Tibial nerve (tissue), 4 donors: ENCODE results near the gene CRB2. TPM values are rescaled to one million over a fixed set of nuclear protein-coding genes. Genes with fewer than 3 reads are reported as not detected.

ENCODE experiments used
- DNase-seq, 2 donors: peaks; one replicate each; pipeline ENCODE4 v3.0.0-alpha.2; 2019; ENCODE audit warnings: low spot score in 2 of 2
- H3K27ac ChIP-seq, 4 donors: fragments of 200-600 bp; sonication (generic) in 3 of 4; one replicate each; pipeline ENCODE4 v1.5.1; 2017 to 2019; ENCODE audit warnings: mild to moderate bottlenecking in 1 of 4
- H3K27me3 ChIP-seq, 2 donors: fragments of 200-600 bp; sonication (generic) in 1 of 2; one replicate each; pipeline versions ENCODE4 v1.5.1 to v1.6.0; 2017 to 2019
- H3K36me3 ChIP-seq, 3 donors: fragments of 200-600 bp; sonication (generic); one replicate each; pipeline ENCODE4 v1.5.1; 2018 to 2019
- H3K4me1 ChIP-seq, 4 donors: fragments of 200-600 bp; sonication (generic) in 3 of 4; one replicate each; pipeline ENCODE4 v1.5.1; 2017 to 2019
- H3K4me3 ChIP-seq, 4 donors: fragments of 200-600 bp; sonication (generic) in 3 of 4; one replicate each; pipeline ENCODE4 v1.5.1; 2017 to 2019; ENCODE audit warnings: mild to moderate bottlenecking in 1 of 4, moderate library complexity in 1 of 4
- H3K9me3 ChIP-seq, 4 donors: fragments of 200-600 bp; sonication (generic) in 3 of 4; one replicate each; pipeline ENCODE4 v1.5.1; 2017 to 2019
- EP300 ChIP-seq, 2 donors: sonication (generic); formaldehyde crosslinking; IDR thresholded peaks; one replicate each; pipeline ENCODE4 v1.6.1; 2017; ENCODE audit warnings: antibody characterized with exemption in 2 of 2, mild to moderate bottlenecking in 1 of 2
- POLR2A ChIP-seq, 2 donors: fragments of 450-650 bp; IDR thresholded peaks; one replicate each; pipeline ENCODE4 v1.6.1; 2017; ENCODE audit warnings: antibody characterized with exemption in 2 of 2, mild to moderate bottlenecking in 2 of 2, moderate library complexity in 2 of 2
- WGBS, 2 donors: methylation state at CpG; one replicate each; pipeline ENCODE4 v1.1.5; 2018; 5-methylcytosine and 5-hydroxymethylcytosine counted together
- total RNA-seq, 4 donors: library from RNA; depleted of rRNA; stranded (reverse); fragments of >200 nt; gene quantifications; one replicate each; pipeline ENCODE4 v1.1.0, GENCODE V29; 2016
- TF ChIP-seq, protein P1 (sequence below), 5 experiments: fragments of 200-600 bp in 3 of 5; fragments of 450-650 bp in 2 of 5; sonication (generic) in 3 of 5; IDR thresholded peaks; one replicate each; pipeline ENCODE4 v1.5.1; 2016 to 2019; ENCODE audit warnings: antibody characterized with exemption in 5 of 5, mild to moderate bottlenecking in 3 of 5, moderate library complexity in 2 of 5

The CRB2 gene
- total RNA-seq, 4 donors from 2014 or later: under 0.01 to 0.44 TPM; not detected in 2

DNA sequence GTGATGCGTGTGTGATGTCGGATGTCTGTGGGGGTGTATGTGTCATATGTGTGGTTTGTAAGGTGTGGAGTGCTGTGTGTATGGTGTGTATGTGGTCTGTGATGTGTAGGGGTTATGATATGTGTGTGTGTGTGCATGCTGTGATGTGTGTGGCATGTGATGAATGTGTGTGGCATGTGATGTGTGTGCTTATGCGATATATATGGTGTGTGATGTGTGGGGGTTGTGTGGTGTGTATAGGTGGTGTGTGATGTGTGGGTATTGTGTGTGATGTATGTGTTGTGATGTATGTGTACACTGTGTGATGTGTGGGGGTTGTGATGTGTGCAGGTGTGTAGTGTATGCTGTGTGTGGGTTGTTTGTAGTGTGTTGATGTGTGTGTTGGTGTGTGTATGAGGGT is 9.2 kb upstream of the CRB2 start:
- no peak for TF ChIP-seq POLR2A (IDR thresholded peaks at IDR 0.05)
- TF ChIP-seq, protein P1, sequence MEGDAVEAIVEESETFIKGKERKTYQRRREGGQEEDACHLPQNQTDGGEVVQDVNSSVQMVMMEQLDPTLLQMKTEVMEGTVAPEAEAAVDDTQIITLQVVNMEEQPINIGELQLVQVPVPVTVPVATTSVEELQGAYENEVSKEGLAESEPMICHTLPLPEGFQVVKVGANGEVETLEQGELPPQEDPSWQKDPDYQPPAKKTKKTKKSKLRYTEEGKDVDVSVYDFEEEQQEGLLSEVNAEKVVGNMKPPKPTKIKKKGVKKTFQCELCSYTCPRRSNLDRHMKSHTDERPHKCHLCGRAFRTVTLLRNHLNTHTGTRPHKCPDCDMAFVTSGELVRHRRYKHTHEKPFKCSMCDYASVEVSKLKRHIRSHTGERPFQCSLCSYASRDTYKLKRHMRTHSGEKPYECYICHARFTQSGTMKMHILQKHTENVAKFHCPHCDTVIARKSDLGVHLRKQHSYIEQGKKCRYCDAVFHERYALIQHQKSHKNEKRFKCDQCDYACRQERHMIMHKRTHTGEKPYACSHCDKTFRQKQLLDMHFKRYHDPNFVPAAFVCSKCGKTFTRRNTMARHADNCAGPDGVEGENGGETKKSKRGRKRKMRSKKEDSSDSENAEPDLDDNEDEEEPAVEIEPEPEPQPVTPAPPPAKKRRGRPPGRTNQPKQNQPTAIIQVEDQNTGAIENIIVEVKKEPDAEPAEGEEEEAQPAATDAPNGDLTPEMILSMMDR (IDR thresholded peaks at IDR 0.05): no peak
- TF ChIP-seq EP300 (IDR thresholded peaks at IDR 0.05): no peak
- no peak overlapping the region for H3K27ac ChIP-seq

GRCh38 chr9:123347289-123348060 is 8.5 kb upstream of the CRB2 start:
- no peaks in the 10 kb centered on the region for H3K36me3 ChIP-seq

More for the DNA sequence above, 9.2 kb upstream of the CRB2 start:
- 98 to 99% methylated on average over 3 of the region's 3 CpGs for WGBS, 2 donors
- H3K4me3 ChIP-seq: no peak overlapping the region
- H3K9me3 ChIP-seq: no peaks in the 10 kb centered on the region
- H3K4me1 ChIP-seq: peaks cover 0 to 5% (median 0%) of the 10 kb centered on the region in 4 donors
- no peaks in the 10 kb centered on the region for H3K36me3 ChIP-seq
- no peak for DNase-seq
- H3K27me3 ChIP-seq: peaks cover 0 to 14% of the 10 kb centered on the region in 2 donors

DNA sequence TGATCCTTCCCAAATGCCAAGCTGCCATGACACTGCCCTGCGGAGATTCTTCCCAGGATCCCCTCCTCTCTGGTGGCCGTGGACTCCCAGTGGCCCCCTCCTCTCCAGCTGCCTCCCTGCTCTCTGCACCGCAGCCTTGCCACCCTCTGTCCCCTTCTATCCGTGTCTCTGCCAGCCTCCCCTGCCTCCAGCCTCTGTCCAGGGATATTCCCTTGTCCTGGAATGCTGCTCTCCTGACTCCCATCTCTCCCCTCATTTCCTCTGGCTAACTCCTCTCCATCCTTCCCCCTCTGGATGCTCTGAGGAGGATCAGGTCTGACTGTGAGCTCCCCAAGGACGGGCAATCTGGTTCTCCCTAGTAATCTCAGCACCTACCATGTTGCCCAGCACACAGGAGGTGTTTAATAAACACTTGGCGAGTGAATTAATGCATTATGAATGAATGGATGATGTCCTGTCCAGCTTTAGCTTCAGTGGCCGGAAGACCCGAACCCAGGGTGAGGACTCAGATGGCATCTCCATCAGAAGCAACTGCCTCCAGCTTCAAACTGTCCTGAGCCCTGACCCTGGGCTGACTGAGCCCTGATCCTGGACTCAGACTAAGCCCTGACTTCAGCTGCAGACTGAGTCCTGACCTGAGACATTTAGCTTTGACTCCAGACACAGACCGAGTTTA is 7.5 kb upstream of the CRB2 start:
- DNase-seq: no peak
- Histone ChIP-seq H3K27ac (no peak overlapping the region), H3K4me1 (peaks cover 0 to 5% (median 0%) of the 10 kb centered on the region in 4 donors), H3K36me3 (no peaks in the 10 kb centered on the region), H3K4me3 (no peak overlapping the region), H3K27me3 (peaks cover 0 to 22% of the 10 kb centered on the region in 2 donors), H3K9me3 (no peaks in the 10 kb centered on the region)
- 52 to 54% methylated on average over 9 of the region's 9 CpGs for WGBS, 2 donors
- TF ChIP-seq, protein P1 (IDR thresholded peaks at IDR 0.05): no peak
- TF ChIP-seq POLR2A (IDR thresholded peaks at IDR 0.05) (no peak), EP300 (IDR thresholded peaks at IDR 0.05) (no peak)

More at GRCh38 chr9:123347289-123348060, 8.5 kb upstream of the CRB2 start:
- Histone ChIP-seq H3K4me1 (peaks cover 0 to 5% (median 0%) of the 10 kb centered on the region in 4 donors), H3K27ac (no peak overlapping the region), H3K27me3 (peaks cover 0 to 14% of the 10 kb centered on the region in 2 donors), H3K9me3 (no peaks in the 10 kb centered on the region), H3K4me3 (no peak overlapping the region)
- 73 to 80% methylated on average over 12 of the region's 12 CpGs for WGBS, 2 donors
- DNase-seq: no peak
- TF ChIP-seq POLR2A (IDR thresholded peaks at IDR 0.05) (no peak), EP300 (IDR thresholded peaks at IDR 0.05) (no peak)
- TF ChIP-seq, protein P1 (IDR thresholded peaks at IDR 0.05): no peak

DNA sequence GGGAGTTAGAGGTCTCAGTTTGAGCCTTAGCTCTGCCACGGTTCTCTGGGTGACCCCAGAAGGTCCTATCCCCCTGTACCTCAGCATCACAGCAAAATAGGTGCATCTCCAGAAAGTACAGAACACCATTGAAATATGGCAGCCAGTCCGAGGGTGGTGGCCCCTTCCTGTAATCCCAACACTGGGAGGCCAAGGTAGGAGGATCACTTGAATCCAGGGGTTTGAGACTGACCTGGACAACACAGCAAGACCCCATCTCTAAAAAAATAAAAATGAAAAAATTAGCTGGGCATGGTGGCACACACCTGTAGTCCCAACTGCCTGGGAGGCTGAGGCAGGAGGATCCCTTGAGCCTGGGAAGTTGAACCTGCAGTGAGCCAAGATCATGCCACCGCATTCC is 7.0 kb upstream of the CRB2 start:
- Histone ChIP-seq H3K4me1 (peaks cover 0 to 8% (median 1%) of the 10 kb centered on the region in 4 donors), H3K36me3 (no peaks in the 10 kb centered on the region), H3K4me3 (no peak overlapping the region), H3K27me3 (peaks cover 0 to 27% of the 10 kb centered on the region in 2 donors), H3K9me3 (no peaks in the 10 kb centered on the region), H3K27ac (no peak overlapping the region)
- DNase-seq: no peak
- 58 to 59% methylated on average over 3 of the region's 3 CpGs for WGBS, 2 donors
- TF ChIP-seq, protein P1 (IDR thresholded peaks at IDR 0.05): no peak
- TF ChIP-seq EP300 (IDR thresholded peaks at IDR 0.05) (no peak), POLR2A (IDR thresholded peaks at IDR 0.05) (no peak)
